Natural killer cell treated with Interleukin-12 subunit alpha and Interleukin-12 subunit beta and Interleukin-15 and Interleukin-18, amount 100 ng/mL, for 72 hours (primary cell): Measurements from ENCODE around the gene PLAC8L1. TPM values are rescaled to one million over a fixed set of nuclear protein-coding genes. Genes with fewer than 3 reads are reported as not detected.

Experiments
- ATAC-seq, 2 donors: fragments of 150-1000 bp; cut with Tn5 transposase in 1 of 2; sonication (Bioruptor Pico), chemical (Tn5 transposase) in 1 of 2; 2 replicates each; pipeline ENCODE4 v1.10.0; 2021
- DNase-seq: peaks from one replicate; pipeline ENCODE4 v3.0.0; 2022; ENCODE audit warnings: low spot score
- H3K27ac Mint-ChIP-seq, 2 donors: 1 replicate in 1 of 2; 2 replicates in 1 of 2; pipeline ENCODE4 v1.8.0; 2022; ENCODE audit warnings: mixed read lengths in 2 of 2, mild to moderate bottlenecking in 1 of 2, moderate library complexity in 1 of 2
- H3K27me3 Mint-ChIP-seq, 2 donors: 1 replicate in 1 of 2; 2 replicates in 1 of 2; pipeline ENCODE4 v1.8.0; 2022; ENCODE audit warnings: mixed read lengths in 2 of 2
- H3K36me3 Mint-ChIP-seq: one replicate; pipeline ENCODE4 v1.8.0; 2022; ENCODE audit warnings: mixed read lengths
- H3K4me1 Mint-ChIP-seq, 2 donors: 1 replicate in 1 of 2; 2 replicates in 1 of 2; pipeline ENCODE4 v1.8.0; 2022; ENCODE audit warnings: low read depth in 2 of 2, mixed read lengths in 2 of 2, mild to moderate bottlenecking in 1 of 2
- H3K4me3 Mint-ChIP-seq: one replicate; pipeline ENCODE4 v1.8.0; 2022; ENCODE audit warnings: mixed read lengths
- H3K9me3 Mint-ChIP-seq: 2 replicates; pipeline ENCODE4 v1.8.0; 2022; ENCODE audit warnings: mixed read lengths
- total RNA-seq, 2 donors: library from RNA; stranded (reverse); gene quantifications; one replicate each; pipeline ENCODE4 v1.2.3, GENCODE V29; 2022

PLAC8L1 gene
- total RNA-seq, 2 donors from 2014 or later = 2.5 TPM; not detected in 1

DNA sequence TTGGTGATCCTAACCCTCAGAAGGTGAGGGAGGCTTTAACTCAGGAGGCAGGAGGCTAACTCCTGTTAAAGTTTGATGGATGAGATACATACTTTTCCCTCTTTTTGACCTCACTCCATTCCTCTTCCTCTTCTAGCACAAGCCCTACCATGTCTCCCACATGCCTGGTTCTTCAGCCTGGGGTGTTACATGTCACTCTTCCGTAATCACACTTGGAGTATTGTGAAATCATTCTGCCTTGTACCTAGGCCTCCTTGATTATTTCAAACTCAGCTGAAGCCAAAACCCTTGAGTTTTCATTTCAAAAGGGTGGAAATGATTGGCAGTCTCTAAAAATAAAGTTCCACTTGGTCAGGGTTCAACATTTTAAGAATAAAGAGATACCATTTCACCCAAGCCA, 1.8 kb downstream of the PLAC8L1 start:
- no peaks in the 10 kb centered on the region for H3K4me1 Mint-ChIP-seq
- ATAC-seq = no peak
- H3K36me3 Mint-ChIP-seq = no peaks in the 10 kb centered on the region
- no peak for DNase-seq
- H3K9me3 Mint-ChIP-seq = no peaks in the 10 kb centered on the region
- no peak overlapping the region for H3K27ac Mint-ChIP-seq
- no peak overlapping the region for H3K4me3 Mint-ChIP-seq
- no peaks in the 10 kb centered on the region for H3K27me3 Mint-ChIP-seq

DNA sequence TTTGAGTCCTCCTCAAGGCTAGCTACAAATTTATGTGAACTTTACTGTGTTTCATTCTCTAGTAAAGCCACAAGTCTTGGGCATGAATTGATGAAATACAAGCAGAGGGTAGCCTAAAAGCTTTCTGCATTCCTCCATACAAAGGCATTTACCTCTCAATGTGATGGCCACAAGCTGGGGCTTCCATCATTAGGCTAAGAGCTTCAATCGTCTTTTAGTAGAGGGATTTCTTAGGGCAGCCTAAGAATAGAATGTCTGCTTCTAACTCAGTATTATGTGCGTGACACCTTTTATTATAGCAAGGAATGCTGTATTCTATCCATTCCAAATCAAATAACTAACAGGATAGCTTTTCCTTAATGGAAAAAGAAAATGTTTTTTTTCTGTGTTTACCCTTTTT, 3.7 kb downstream of the PLAC8L1 start:
- H3K27me3 Mint-ChIP-seq = no peaks in the 10 kb centered on the region

GRCh38 chr5:146098047-146098446, 7.3 kb downstream of the PLAC8L1 start:
- no peak for ATAC-seq
- Mint-ChIP-seq H3K9me3 (no peaks in the 10 kb centered on the region), H3K4me3 (no peak overlapping the region), H3K27ac (no peak overlapping the region), H3K27me3 (peaks cover 0 to 2% of the 10 kb centered on the region in 2 donors), H3K4me1 (no peaks in the 10 kb centered on the region), H3K36me3 (no peaks in the 10 kb centered on the region)
- DNase-seq = no peak

More for the DNA sequence above, 3.7 kb downstream of the PLAC8L1 start:
- H3K4me3 Mint-ChIP-seq = no peak overlapping the region
- H3K36me3 Mint-ChIP-seq = no peaks in the 10 kb centered on the region
- DNase-seq (no peak), ATAC-seq (no peak)
- H3K9me3 Mint-ChIP-seq = no peaks in the 10 kb centered on the region
- no peak overlapping the region for H3K27ac Mint-ChIP-seq
- no peaks in the 10 kb centered on the region for H3K4me1 Mint-ChIP-seq

DNA sequence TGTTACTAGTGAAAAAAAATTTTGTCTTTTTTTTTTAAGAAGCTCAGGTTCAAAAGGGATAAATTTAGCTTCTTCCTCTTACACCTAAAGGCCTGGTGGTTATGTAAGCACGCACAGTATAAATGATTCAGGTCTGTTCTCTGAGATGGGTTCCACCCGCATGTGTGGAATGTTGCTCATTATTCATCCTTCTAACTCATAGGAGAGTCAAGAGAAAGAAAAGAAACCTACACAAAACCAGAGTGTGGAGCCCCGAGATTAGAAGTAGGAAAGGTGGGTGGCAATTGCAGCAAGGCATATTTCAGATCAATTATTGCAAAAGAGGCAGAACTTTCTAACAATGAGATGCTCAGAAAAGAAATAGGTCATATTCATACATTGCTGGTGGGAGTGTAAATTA, 13.5 kb downstream of the PLAC8L1 start:
- H3K27me3 Mint-ChIP-seq = peaks cover 0 to 2% of the 10 kb centered on the region in 2 donors
- H3K4me3 Mint-ChIP-seq = no peak overlapping the region
- ATAC-seq = no peak
- H3K27ac Mint-ChIP-seq = no peak overlapping the region
- DNase-seq = no peak
- no peaks in the 10 kb centered on the region for H3K36me3 Mint-ChIP-seq
- H3K4me1 Mint-ChIP-seq = no peaks in the 10 kb centered on the region
- H3K9me3 Mint-ChIP-seq = no peaks in the 10 kb centered on the region

DNA sequence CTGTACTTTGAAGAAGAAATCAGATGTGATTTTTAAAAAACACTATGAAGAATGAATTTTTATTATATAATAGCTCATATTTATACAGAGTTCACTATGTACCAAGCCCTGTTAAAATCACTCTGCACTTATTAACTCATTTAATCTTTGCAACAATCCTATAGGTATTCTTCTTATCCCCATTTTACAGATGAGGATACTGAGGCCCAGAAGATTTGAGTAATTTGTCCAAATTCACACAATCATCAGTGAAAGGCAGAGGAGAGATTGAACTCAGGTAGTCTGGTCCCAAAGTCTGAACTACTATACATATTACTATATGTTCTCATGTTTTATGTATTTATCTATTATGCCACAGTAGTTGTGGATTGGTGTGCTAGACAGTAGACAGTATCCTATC, 16.1 kb downstream of the PLAC8L1 start:
- Mint-ChIP-seq H3K27ac (no peak overlapping the region), H3K9me3 (no peaks in the 10 kb centered on the region), H3K4me3 (no peak overlapping the region), H3K36me3 (no peaks in the 10 kb centered on the region), H3K4me1 (no peaks in the 10 kb centered on the region), H3K27me3 (peaks cover 0 to under 1% of the 10 kb centered on the region in 2 donors)
- ATAC-seq (no peak), DNase-seq (no peak)

- Mint-ChIP-seq H3K9me3 (no peaks in the 10 kb centered on the region), H3K4me3 (no peak overlapping the region), H3K4me1 (peaks cover 0 to 4% of the 10 kb centered on the region in 2 donors), H3K27me3 (no peaks in the 10 kb centered on the region), H3K36me3 (no peaks in the 10 kb centered on the region), H3K27ac (no peak overlapping the region)
- ATAC-seq (no peak), DNase-seq (no peak)
These were observed 17.3 kb downstream of the PLAC8L1 start for GRCh38 chr5:146088098-146088497.

- DNase-seq = no peak
- no peak for ATAC-seq
- Mint-ChIP-seq H3K9me3 (no peaks in the 10 kb centered on the region), H3K36me3 (no peaks in the 10 kb centered on the region), H3K27ac (no peak overlapping the region), H3K4me1 (peaks cover 8 to 16% of the 10 kb centered on the region in 2 donors), H3K4me3 (no peak overlapping the region), H3K27me3 (peaks cover 0 to 2% of the 10 kb centered on the region in 2 donors)
These were observed 21.0 kb downstream of the PLAC8L1 start for GRCh38 chr5:146084376-146084775.

GRCh38 chr5:146082798-146083197, 22.6 kb downstream of the PLAC8L1 start:
- Mint-ChIP-seq H3K27me3 (peaks cover 0 to 10% of the 10 kb centered on the region in 2 donors), H3K36me3 (no peaks in the 10 kb centered on the region), H3K4me1 (peaks cover 14 to 23% of the 10 kb centered on the region in 2 donors), H3K9me3 (no peaks in the 10 kb centered on the region), H3K27ac (no peak overlapping the region), H3K4me3 (no peak overlapping the region)
- ATAC-seq (peak; percentile 59 to 71), DNase-seq (no peak)

GRCh38 chr5:146081556-146081955, 23.8 kb downstream of the PLAC8L1 start:
- Mint-ChIP-seq H3K4me1 (peaks cover 14 to 23% of the 10 kb centered on the region in 2 donors), H3K27me3 (peaks cover 0 to 14% of the 10 kb centered on the region in 2 donors), H3K36me3 (no peaks in the 10 kb centered on the region), H3K4me3 (no peak overlapping the region), H3K9me3 (no peaks in the 10 kb centered on the region), H3K27ac (no peak overlapping the region)
- no peak for DNase-seq
- ATAC-seq = no peak

GRCh38 chr5:146079695-146080373, 25.5 kb downstream of the PLAC8L1 start:
- Mint-ChIP-seq H3K9me3 (no peaks in the 10 kb centered on the region), H3K27me3 (peaks cover 2 to 14% of the 10 kb centered on the region in 2 donors), H3K27ac (no peak overlapping the region), H3K36me3 (no peaks in the 10 kb centered on the region), H3K4me3 (no peak overlapping the region), H3K4me1 (peaks cover 14 to 23% of the 10 kb centered on the region in 2 donors)
- DNase-seq (no peak), ATAC-seq (peak; percentile 37 to 70)

GRCh38 chr5:146078566-146078965, 26.8 kb downstream of the PLAC8L1 start:
- Mint-ChIP-seq H3K9me3 (no peaks in the 10 kb centered on the region), H3K27ac (no peak overlapping the region), H3K4me3 (no peak overlapping the region), H3K36me3 (no peaks in the 10 kb centered on the region), H3K4me1 (peaks cover 14 to 23% of the 10 kb centered on the region in 2 donors), H3K27me3 (peaks cover 7 to 14% of the 10 kb centered on the region in 2 donors)
- no peak for DNase-seq
- ATAC-seq = no peak

- H3K4me3 Mint-ChIP-seq = no peak overlapping the region
- DNase-seq (no peak), ATAC-seq (no peak)
- no peaks in the 10 kb centered on the region for H3K9me3 Mint-ChIP-seq
- no peaks in the 10 kb centered on the region for H3K36me3 Mint-ChIP-seq
- peaks cover 14 to 15% of the 10 kb centered on the region in 2 donors for H3K4me1 Mint-ChIP-seq
- peaks cover 13 to 16% of the 10 kb centered on the region in 2 donors for H3K27me3 Mint-ChIP-seq
- H3K27ac Mint-ChIP-seq = no peak overlapping the region
These were observed 28.9 kb downstream of the PLAC8L1 start for GRCh38 chr5:146076455-146076854.

DNA sequence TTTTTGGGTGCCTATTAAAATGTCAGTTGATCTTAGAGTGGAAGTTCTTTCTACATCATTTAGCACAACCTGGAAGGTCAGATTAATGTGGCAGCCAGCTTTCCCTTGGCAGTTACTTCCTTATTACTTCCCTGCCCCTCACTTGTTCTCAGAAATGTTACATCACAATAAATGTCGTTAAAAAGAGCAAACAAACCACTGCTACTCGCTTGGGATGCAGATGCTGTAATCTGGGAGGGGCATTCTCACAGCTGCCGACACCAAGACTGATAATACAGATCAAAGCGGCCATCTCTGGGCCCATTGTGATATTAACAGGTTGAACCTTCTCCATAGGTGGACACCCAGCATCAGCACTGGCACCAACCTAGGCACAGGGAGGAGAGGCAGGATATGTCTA, 29.3 kb downstream of the PLAC8L1 start:
- Mint-ChIP-seq H3K27ac (no peak overlapping the region), H3K4me3 (no peak overlapping the region), H3K36me3 (no peaks in the 10 kb centered on the region), H3K4me1 (peaks cover 14 to 15% of the 10 kb centered on the region in 2 donors), H3K9me3 (no peaks in the 10 kb centered on the region), H3K27me3 (peaks cover 14 to 16% of the 10 kb centered on the region in 2 donors)
- ATAC-seq (no peak), DNase-seq (no peak)

DNA sequence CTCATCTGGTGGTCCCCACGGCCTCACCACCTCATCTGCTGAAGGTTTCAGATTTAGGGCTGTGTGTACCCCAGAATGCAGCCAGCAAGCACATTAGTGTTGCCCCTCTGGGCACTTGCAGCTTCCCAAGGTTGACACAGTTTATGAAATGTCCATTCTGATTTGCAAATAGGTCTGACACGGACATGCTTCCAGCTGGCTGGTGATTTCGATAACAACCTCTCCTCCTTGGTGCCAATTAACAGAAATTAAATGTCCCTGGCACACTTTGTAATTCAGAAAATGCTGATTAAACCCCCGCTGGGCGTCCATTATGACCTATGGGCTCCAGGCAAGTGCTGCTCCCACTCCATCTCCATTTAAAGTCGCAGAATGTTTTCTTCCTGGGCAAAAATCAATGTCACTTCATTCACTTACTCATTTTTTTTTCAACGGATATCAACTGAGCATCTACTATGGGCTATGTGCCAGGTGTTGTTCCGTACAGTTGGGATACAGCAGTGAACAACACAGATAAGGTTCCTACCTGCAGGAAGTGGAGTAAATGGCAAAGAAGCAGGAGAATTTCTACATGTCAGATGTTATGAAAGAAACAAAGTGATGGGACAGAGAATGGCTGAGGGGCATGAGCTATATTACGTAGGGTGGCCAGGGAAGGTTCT, 32.0 kb downstream of the PLAC8L1 start:
- Mint-ChIP-seq H3K4me3 (no peak overlapping the region), H3K4me1 (no peaks in the 10 kb centered on the region), H3K27ac (no peak overlapping the region), H3K36me3 (no peaks in the 10 kb centered on the region), H3K9me3 (no peaks in the 10 kb centered on the region), H3K27me3 (peaks cover 14% of the 10 kb centered on the region in 2 donors)
- DNase-seq (no peak), ATAC-seq (no peak)
